WERI-Rb-1 (cell line): ENCODE results near the gene CD274.

Experiments used
- DNase-seq: peaks from one replicate; pipeline ENCODE4 v3.0.0-alpha.2; 2020
- H3K27ac ChIP-seq: fragments of 250-450 bp; sonication (Bioruptor Pico); 2 replicates; pipeline ENCODE4 v1.5.1; 2020; ENCODE audit warnings: mild to moderate bottlenecking, moderate library complexity
- H3K27me3 ChIP-seq: fragments of 250-450 bp; sonication (Bioruptor Pico); 2 replicates; pipeline ENCODE4 v1.5.1; 2021; ENCODE audit warnings: mild to moderate bottlenecking, low read depth, moderate library complexity; ENCODE audit not compliant: insufficient read depth, severe bottlenecking
- H3K36me3 ChIP-seq: fragments of 250-450 bp; sonication (Bioruptor Pico); 2 replicates; pipeline ENCODE4 v1.5.1; 2020; ENCODE audit warnings: mild to moderate bottlenecking, moderate library complexity
- H3K4me3 ChIP-seq: 2 replicates; pipeline ENCODE4 v1.5.1; 2011; ENCODE audit warnings: low read depth, mild to moderate bottlenecking, control low read depth, low read length
- H3K9me3 ChIP-seq: fragments of 250-450 bp; sonication (Bioruptor Pico); 2 replicates; pipeline ENCODE4 v1.5.1; 2021; ENCODE audit warnings: mild to moderate bottlenecking, moderate library complexity; ENCODE audit not compliant: severe bottlenecking
- TF ChIP-seq, protein P1 (sequence below): IDR thresholded peaks from 2 replicates; pipeline ENCODE4 v1.5.1; 2011; ENCODE audit warnings: low read depth, mild to moderate bottlenecking, control low read depth, inconsistent platforms, low read length

The CD274 gene

GRCh38 chr9:5421163-5421562, 29.2 kb upstream of the CD274 start:
- no peaks in the 10 kb centered on the region for H3K9me3 ChIP-seq
- TF ChIP-seq, protein P1, sequence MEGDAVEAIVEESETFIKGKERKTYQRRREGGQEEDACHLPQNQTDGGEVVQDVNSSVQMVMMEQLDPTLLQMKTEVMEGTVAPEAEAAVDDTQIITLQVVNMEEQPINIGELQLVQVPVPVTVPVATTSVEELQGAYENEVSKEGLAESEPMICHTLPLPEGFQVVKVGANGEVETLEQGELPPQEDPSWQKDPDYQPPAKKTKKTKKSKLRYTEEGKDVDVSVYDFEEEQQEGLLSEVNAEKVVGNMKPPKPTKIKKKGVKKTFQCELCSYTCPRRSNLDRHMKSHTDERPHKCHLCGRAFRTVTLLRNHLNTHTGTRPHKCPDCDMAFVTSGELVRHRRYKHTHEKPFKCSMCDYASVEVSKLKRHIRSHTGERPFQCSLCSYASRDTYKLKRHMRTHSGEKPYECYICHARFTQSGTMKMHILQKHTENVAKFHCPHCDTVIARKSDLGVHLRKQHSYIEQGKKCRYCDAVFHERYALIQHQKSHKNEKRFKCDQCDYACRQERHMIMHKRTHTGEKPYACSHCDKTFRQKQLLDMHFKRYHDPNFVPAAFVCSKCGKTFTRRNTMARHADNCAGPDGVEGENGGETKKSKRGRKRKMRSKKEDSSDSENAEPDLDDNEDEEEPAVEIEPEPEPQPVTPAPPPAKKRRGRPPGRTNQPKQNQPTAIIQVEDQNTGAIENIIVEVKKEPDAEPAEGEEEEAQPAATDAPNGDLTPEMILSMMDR = no peak
- H3K27me3 ChIP-seq = no peaks in the 10 kb centered on the region

DNA sequence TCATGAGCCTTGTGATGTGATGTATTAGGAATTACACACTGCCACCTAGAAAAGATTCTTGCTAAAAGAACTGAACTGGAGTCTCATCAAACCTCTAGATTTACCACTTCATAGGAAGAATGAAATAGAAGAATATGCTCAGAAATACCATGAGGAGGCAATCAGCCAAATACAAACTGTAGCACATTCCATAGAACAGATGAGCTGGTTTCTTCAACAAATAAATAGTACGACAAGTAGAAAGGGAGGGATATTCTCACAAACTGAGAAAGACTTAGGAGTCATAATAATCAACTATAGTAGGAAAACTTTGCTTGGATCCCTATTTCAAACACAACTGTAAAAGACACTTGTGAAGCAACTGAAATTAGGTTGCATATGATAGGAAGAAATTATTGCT, 28.1 kb upstream of the CD274 start:
- H3K27me3 ChIP-seq = no peaks in the 10 kb centered on the region
- no peak overlapping the region for H3K4me3 ChIP-seq
- H3K27ac ChIP-seq = no peak overlapping the region
- DNase-seq = no peak
- TF ChIP-seq, protein P1 = no peak
- no peaks in the 10 kb centered on the region for H3K9me3 ChIP-seq
- H3K36me3 ChIP-seq = no peaks in the 10 kb centered on the region

More at GRCh38 chr9:5421163-5421562, 29.2 kb upstream of the CD274 start:
- H3K4me3 ChIP-seq = no peak overlapping the region
- no peak for DNase-seq
- no peak overlapping the region for H3K27ac ChIP-seq
- H3K36me3 ChIP-seq = no peaks in the 10 kb centered on the region

DNA sequence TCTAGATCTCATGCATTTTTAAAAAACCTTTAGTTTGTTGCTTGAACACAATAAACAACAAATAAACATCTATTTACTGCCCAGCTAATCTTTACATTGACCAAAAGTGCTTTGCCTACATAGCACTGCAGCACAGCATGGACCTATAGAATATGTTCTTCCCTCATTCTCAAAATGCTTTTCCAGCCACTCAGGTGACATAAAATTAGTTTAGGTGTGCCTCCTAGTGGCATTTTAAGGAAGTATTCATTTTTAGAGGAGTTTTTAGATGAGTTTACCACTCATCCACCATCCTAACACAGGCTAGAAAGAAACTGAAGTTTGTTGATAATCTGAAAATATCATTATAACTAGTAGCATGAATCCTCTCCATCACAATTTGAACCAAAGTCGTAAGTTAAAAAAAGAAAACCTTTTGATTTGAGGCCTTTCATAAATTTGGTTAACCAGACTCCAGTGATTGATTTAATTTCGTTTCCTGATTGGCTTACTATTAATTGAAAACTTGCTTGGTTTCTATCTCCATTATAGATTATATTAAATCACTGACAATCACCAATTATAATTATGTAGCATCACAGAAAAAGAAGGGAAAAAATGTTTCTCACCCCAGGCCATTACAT, 25.2 kb upstream of the CD274 start:
- no peaks in the 10 kb centered on the region for H3K27me3 ChIP-seq
- H3K9me3 ChIP-seq = no peaks in the 10 kb centered on the region
- H3K27ac ChIP-seq = no peak overlapping the region
- no peaks in the 10 kb centered on the region for H3K36me3 ChIP-seq
- H3K4me3 ChIP-seq = no peak overlapping the region
- TF ChIP-seq, protein P1 = 0 out of 2 replicates have a peak, but pooled peaks have one; percentile 15
- no peak for DNase-seq

DNA sequence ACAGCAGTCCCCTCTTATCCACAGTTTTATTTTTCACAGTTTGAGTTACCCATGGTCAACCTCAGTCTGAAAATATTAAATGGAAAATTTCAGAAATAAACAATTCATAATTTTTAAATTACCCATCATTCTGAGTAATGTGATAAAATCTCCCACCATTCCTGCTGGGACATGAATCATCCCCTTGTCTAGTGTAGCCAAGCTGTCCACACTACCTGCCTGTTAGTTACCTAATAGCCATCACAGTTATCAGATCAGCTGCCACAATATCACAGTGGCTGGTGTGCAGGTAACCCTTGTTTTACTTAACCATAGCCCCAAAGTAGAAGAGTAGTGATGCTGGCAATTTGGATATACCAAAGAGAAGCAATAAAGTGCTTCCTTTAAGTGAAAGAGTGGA, 23.3 kb upstream of the CD274 start:
- TF ChIP-seq, protein P1 = no peak
- Histone ChIP-seq H3K9me3 (no peaks in the 10 kb centered on the region), H3K36me3 (no peaks in the 10 kb centered on the region; the same call in 1 of the 2 replicates), H3K27ac (no peak overlapping the region), H3K27me3 (no peaks in the 10 kb centered on the region), H3K4me3 (no peak overlapping the region)
- no peak for DNase-seq

- TF ChIP-seq, protein P1 = no peak
- no peaks in the 10 kb centered on the region for H3K27me3 ChIP-seq
These were observed 22.2 kb upstream of the CD274 start for GRCh38 chr9:5428172-5428571.

More at GRCh38 chr9:5428172-5428571, 22.2 kb upstream of the CD274 start:
- H3K9me3 ChIP-seq = no peaks in the 10 kb centered on the region
- no peak overlapping the region for H3K27ac ChIP-seq
- H3K4me3 ChIP-seq = no peak overlapping the region
- H3K36me3 ChIP-seq = no peaks in the 10 kb centered on the region; the same call in 1 of the 2 replicates
- DNase-seq = no peak
